Ascending aorta (tissue), 2 donors: ENCODE data around the gene ARMC3. TPM values are rescaled to one million over a fixed set of nuclear protein-coding genes. Genes with fewer than 3 reads are reported as not detected.

Experiments
- DNase-seq, 2 donors: peaks; one replicate each; pipeline ENCODE4 v3.0.0-alpha.2; 2019; ENCODE audit warnings: low spot score in 2 of 2
- H3K27ac ChIP-seq, 2 donors: fragments of 200-600 bp; sonication (generic); one replicate each; pipeline ENCODE4 v1.5.1; 2016 to 2017; ENCODE audit warnings: mild to moderate bottlenecking in 1 of 2
- H3K27me3 ChIP-seq: fragments of 200-600 bp; sonication (generic); one replicate; pipeline ENCODE4 v1.5.1; 2017
- H3K36me3 ChIP-seq, 2 donors: fragments of 200-600 bp; sonication (generic); one replicate each; pipeline ENCODE4 v1.5.1; 2016
- H3K4me1 ChIP-seq, 2 donors: fragments of 200-600 bp; sonication (generic); one replicate each; pipeline ENCODE4 v1.5.1; 2016 to 2017; ENCODE audit warnings: mild to moderate bottlenecking in 1 of 2
- H3K4me3 ChIP-seq, 2 donors: fragments of 200-600 bp; sonication (generic); one replicate each; pipeline ENCODE4 v1.5.1; 2016 to 2017; ENCODE audit warnings: mild to moderate bottlenecking in 1 of 2
- H3K9me3 ChIP-seq, 2 donors: fragments of 200-600 bp; sonication (generic); one replicate each; pipeline ENCODE4 v1.5.1; 2016
- intact Hi-C: fragments of 100-400 bp; cut with DNase I; formaldehyde crosslinking; loops from one replicate; pipeline ENCODE4 v1.15.1; 2023
- total RNA-seq: library from RNA; depleted of rRNA; stranded (reverse); fragments of >200 nt; gene quantifications from one replicate; pipeline ENCODE4 v1.1.0, GENCODE V29; 2016
- TF ChIP-seq, protein P1 (sequence below), 3 experiments: fragments of 200-600 bp in 2 of 3; fragments of 450-650 bp in 1 of 3; sonication (generic) in 2 of 3; IDR thresholded peaks; one replicate each; pipeline ENCODE4 v1.5.1; 2016 to 2019; ENCODE audit warnings: antibody characterized with exemption in 3 of 3, mild to moderate bottlenecking in 1 of 3, moderate library complexity in 1 of 3

The ARMC3 gene
- total RNA-seq, 1 donor from 2014 or later: not detected

DNA sequence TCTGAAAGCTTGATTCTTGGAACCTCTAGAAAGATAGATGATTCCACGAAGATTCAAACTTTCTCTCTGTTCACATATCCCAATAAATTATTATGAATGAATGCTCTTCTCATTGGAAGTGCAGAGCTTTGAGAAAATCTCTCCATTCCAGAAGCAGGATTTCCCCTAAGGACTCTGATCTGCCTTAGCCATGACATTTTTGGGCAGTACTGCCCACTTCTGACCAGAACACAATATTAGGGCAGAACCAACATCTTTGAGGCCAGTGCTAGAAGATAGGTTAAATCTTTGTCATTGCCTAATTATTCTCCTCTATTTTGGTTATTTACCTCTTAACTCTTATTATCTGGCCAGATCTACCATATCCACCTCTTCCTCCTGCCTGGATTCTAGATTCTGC, 49.9 kb downstream of the ARMC3 start:
- Histone ChIP-seq H3K36me3 (no peaks in the 10 kb centered on the region), H3K27ac (no peak overlapping the region), H3K4me1 (no peaks in the 10 kb centered on the region), H3K4me3 (no peak overlapping the region), H3K9me3 (no peaks in the 10 kb centered on the region), H3K27me3 (no peaks in the 10 kb centered on the region)
- TF ChIP-seq, protein P1, sequence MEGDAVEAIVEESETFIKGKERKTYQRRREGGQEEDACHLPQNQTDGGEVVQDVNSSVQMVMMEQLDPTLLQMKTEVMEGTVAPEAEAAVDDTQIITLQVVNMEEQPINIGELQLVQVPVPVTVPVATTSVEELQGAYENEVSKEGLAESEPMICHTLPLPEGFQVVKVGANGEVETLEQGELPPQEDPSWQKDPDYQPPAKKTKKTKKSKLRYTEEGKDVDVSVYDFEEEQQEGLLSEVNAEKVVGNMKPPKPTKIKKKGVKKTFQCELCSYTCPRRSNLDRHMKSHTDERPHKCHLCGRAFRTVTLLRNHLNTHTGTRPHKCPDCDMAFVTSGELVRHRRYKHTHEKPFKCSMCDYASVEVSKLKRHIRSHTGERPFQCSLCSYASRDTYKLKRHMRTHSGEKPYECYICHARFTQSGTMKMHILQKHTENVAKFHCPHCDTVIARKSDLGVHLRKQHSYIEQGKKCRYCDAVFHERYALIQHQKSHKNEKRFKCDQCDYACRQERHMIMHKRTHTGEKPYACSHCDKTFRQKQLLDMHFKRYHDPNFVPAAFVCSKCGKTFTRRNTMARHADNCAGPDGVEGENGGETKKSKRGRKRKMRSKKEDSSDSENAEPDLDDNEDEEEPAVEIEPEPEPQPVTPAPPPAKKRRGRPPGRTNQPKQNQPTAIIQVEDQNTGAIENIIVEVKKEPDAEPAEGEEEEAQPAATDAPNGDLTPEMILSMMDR (IDR thresholded peaks at IDR 0.05): peak in 1 of 3 experiments; percentile 14
- intact Hi-C loops: no loop called here
- DNase-seq: no peak

DNA sequence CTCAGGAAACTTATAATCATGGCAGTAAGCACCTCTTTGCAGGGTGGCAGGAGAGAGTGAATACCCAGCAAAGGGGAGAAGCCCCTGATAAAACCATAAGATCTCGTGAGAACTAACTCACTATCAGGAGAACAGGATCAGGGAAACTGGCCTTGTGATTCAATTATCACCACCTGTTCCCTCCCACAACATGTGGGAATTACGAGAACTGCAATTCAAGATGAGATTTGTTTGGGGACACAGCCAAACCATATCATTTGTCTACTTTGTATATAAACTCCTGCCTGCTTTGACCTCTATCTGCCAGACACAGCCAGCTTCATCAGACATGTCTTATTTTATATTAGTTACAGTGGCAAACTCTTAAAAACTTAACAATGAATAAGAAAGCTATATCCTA, 50.4 kb downstream of the ARMC3 start:
- TF ChIP-seq, protein P1 (IDR thresholded peaks at IDR 0.05): no peak
- intact Hi-C loops: no loop called here
- Histone ChIP-seq H3K27ac (no peak overlapping the region), H3K9me3 (no peaks in the 10 kb centered on the region), H3K4me3 (no peak overlapping the region), H3K36me3 (no peaks in the 10 kb centered on the region), H3K27me3 (no peaks in the 10 kb centered on the region), H3K4me1 (no peaks in the 10 kb centered on the region)
- no peak for DNase-seq

DNA sequence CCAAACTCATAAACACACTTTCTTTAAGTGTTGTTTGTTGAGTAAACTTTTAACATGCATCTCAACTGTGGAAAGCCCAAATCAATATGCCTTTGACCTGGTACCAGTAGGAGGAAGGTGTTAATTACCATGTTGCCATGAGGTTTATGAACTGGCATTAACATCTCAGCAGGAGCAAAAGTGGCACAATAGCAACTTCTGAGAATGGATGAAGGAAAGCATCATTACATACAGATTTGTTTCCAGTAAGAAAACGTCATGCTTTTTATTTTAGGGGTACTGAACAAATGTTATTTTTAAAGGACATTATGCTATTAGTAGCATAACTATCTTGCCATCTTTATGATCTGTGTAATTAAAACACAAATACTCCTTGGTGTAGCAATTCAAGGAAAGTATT, 51.1 kb downstream of the ARMC3 start:
- Histone ChIP-seq H3K27ac (no peak overlapping the region), H3K36me3 (no peaks in the 10 kb centered on the region), H3K4me3 (no peak overlapping the region), H3K4me1 (no peaks in the 10 kb centered on the region), H3K9me3 (no peaks in the 10 kb centered on the region), H3K27me3 (no peaks in the 10 kb centered on the region)
- TF ChIP-seq, protein P1 (IDR thresholded peaks at IDR 0.05): no peak
- DNase-seq: no peak
- intact Hi-C loops: no loop called here

DNA sequence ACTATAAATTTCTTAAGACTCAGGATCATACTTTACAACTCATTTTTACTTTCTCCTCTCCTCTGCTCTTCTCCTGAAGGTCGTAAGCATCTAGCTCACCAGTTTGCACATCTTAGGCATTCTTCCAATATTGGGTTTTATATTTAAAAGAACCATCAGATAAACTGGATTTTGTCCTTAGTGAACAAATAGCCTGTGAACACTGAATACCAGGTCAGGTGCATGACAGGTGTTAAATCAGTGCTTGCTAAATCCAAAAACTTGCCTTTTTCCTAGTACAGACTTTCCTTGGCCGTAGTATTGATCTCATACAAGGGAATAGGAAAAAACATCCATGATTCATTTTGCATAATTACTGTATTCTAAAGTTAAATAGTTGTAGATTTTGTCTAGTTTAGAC, 53.0 kb downstream of the ARMC3 start:
- DNase-seq: no peak
- intact Hi-C loops: loop anchor here (10.0 kb wide), 2 partner anchors 636 to 756 kb away; partner anchors contain the start of gene SPAG6
- Histone ChIP-seq H3K4me1 (no peaks in the 10 kb centered on the region), H3K27ac (no peak overlapping the region), H3K36me3 (no peaks in the 10 kb centered on the region), H3K4me3 (no peak overlapping the region), H3K27me3 (no peaks in the 10 kb centered on the region), H3K9me3 (no peaks in the 10 kb centered on the region)
- TF ChIP-seq, protein P1 (IDR thresholded peaks at IDR 0.05): no peak

DNA sequence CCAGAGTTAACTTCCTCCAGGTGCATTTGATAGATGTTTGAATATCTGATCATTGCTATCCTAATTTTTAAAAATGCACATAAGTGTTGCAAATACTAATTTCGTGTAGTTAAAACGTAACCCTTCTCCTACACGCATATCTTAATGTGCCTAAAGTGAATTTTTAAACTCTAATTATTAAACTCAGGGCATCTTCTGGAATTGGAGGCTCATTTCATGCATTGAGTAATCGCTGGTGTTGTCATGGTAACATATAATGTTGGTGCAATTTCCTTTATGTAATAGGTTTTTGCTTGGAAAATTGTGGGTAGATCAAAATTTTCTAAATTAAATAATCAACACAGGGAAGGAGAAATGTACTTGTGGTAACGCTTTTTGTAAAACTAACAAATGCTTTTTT, 56.2 kb downstream of the ARMC3 start:
- H3K27ac ChIP-seq: no peak overlapping the region
- intact Hi-C loops: loop anchor here (10.0 kb wide), 2 partner anchors 639 to 759 kb away; partner anchors contain the start of gene SPAG6
- TF ChIP-seq, protein P1 (IDR thresholded peaks at IDR 0.05): no peak
- H3K9me3 ChIP-seq: no peaks in the 10 kb centered on the region
- H3K36me3 ChIP-seq: no peaks in the 10 kb centered on the region
- peaks cover 0 to 3% of the 10 kb centered on the region in 2 donors for H3K4me1 ChIP-seq
- DNase-seq: no peak
- H3K27me3 ChIP-seq: no peaks in the 10 kb centered on the region
- H3K4me3 ChIP-seq: no peak overlapping the region
